GM18520 (cell line): ENCODE measurements around the gene CCDC47.
"Not testable (repeated sequence)": the region's sequence is repeated elsewhere in the genome, so short reads cannot be mapped to it uniquely, and the experiment has no call there.

ENCODE experiments used
- ATAC-seq: cut with Tn5 transposase; IDR thresholded peaks from one replicate; pipeline ENCODE4 v1.9.1; 2021; ENCODE audit not compliant: unreplicated experiment

The CCDC47 gene

DNA sequence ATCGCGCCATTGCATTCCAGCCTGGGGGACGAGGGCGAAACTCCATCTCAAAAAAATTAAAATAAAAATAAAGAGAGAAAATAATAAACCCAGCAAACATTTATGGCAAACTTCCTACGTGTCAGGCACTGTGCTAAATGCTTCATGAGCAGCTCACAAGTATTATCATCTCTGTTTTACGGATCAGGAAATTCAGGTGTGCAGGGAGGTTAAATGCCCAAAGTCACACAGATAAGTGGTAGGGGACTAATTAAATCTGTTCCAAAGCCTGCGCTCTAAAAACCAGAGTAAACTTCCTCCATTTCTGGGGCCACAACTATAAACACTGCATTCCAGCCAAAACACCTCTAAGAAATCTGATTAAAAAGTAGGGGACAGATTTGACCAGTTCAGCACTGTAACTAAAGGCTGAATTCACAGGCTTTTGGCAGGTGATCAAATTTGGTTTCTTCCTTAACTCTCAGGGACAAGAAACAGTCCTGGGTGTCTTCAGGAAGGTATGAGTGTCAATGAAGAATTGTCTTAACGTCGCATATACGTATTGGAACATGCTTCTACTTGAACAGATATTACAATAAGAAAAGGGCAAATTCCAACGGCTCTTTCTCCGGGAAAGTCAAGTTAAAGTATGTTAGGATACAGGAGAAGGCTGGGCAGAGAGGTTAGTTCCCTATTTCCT lies 32.8 kb downstream of the CCDC47 start:
- no peak for ATAC-seq

DNA sequence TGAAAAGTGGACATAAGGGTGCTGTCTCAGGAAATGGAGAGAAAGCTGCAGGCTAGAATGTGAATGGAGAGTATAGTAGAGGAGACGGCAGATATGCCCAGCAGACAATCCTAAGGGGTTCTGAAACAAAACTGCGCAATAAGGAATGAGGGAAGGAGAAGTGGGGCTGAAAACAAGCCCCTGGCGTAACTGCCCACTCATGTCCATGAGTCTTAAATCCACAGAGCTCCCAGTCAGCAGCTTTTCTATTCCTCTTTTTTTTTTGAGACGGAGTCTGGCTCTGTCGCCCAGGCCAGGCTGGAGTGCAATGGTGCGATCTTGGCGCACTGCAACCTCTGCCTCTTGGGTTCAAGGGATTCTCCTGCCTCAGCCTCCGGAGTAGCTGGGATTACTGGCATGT lies 37.7 kb downstream of the CCDC47 start:
- ATAC-seq = no peak

- no peak for ATAC-seq
Measured at GRCh38 chr17:63722403-63722802, 51.0 kb downstream of the CCDC47 start.

- ATAC-seq = not testable (repeated sequence)
Measured at GRCh38 chr17:63720194-63720593, 53.2 kb downstream of the CCDC47 start.

- no peak for ATAC-seq
Measured at GRCh38 chr17:63718988-63719387, 54.4 kb downstream of the CCDC47 start.

- no peak for ATAC-seq
Measured at GRCh38 chr17:63716426-63716825, 57.0 kb downstream of the CCDC47 start.

- no peak for ATAC-seq
Measured at GRCh38 chr17:63714550-63715277, 58.7 kb downstream of the CCDC47 start.

DNA sequence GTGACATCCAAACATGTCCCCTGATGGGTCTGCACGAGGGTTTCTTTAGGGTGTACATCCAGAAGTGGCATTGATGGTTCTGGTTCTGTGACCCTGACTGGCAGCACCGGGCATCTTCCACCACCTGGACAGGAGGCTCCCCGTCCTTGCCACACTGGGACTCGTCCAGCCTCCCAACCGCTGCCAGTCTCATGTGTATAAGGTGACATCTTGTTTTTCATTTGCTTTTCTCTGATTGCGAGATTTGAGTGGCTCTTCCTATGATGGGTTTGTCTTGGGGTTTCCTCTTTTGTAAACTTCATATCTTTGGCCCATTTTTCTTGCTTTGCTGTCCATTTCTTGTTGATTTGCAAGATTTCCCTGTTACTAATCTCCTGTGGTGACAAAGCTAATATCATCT lies 64.3 kb downstream of the CCDC47 start:
- no peak for ATAC-seq

GRCh38 chr17:63707151-63707550 lies 66.2 kb downstream of the CCDC47 start:
- no peak for ATAC-seq

DNA sequence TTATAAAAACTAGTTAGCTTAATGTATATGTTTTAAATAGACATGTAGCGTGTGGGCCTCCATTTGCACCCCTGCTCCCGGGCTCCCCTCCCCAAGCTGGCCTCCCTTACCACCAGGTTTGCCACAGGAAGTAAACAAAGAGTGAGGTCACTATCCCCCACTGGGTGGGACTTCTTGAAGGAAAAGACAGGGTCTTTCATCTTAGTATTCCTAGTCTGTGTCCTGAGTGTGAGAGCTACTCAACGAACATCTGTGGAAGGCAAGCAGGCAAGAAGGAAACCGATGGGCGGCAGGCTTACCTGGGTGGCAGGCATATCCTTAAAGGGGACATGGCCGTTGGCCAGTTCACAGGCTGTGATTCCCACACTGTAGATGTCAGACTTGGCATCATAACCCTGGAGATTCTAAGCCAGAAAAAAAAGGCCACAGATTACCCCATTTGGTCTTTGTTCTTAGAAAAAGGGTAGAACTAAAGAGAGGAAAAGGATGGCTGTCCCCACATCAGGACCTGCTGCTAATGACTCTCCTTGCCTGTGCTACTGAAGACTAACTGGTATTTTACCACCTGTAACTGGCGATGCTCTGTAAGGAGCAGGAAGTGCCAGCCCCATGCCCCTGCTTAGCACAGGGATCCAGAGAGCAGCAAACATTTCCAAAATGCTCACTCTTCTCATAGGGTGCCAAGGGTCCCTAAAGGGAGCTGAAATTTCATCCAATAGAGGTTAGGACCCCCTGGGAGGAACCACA lies 66.9 kb downstream of the CCDC47 start:
- no peak for ATAC-seq

GRCh38 chr17:63705657-63706056 lies 67.7 kb downstream of the CCDC47 start:
- ATAC-seq = no peak

DNA sequence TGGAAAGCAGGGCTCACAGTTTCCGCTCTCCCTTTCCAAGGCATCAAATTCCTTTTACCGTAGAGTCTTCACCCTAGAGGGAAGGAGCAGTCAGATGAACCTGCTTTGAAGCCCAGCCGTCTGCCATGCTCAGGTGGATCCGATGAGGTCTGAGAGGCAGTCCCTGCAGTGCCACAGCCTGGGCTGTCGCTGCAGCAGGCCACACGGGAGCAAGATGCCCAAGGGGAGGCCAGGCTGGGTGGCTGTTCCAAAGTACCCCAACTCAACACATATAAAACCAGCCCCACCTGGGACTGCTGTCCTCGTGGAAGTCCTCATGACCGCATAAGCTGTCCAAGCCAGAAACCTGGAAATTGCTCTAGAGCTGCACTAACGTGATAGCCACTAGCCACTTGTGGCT lies 68.6 kb downstream of the CCDC47 start:
- ATAC-seq = no peak

- ATAC-seq = no peak
Measured at GRCh38 chr17:63704259-63704576, 69.2 kb downstream of the CCDC47 start.

DNA sequence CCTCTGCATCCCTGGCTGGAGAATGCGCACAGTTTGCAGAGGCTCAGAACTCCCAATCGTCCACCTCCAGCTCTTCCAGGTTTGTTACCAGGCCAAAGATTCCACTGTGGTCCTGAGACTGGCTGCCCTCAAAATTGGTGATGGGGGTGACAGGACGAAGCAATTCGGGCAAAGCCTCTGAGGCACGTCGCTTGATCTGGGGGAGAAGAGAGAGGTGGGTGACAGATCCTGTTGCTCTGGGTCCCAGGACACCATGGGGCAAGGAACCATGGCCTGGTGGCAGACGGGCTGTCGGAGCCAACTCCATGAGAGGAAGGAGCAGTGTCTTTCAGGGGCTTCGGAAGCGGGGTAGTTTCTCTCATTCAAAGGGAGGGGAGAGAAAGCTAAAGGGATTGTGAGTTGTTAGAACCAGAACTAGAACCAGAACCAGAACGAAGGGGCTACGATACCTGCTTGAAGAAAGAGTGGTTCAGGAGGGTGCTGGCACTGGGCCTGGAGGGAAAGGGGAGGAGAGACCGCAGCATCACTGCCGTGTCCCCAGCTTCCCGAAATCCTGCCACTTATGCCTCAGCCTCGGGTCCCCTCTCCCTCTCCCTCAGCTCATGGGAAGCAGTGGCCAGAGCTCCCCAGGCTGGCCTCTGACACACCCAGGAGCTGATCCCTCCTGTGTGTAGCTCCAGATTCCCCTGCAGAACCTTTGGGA lies 69.7 kb downstream of the CCDC47 start:
- ATAC-seq = no peak

DNA sequence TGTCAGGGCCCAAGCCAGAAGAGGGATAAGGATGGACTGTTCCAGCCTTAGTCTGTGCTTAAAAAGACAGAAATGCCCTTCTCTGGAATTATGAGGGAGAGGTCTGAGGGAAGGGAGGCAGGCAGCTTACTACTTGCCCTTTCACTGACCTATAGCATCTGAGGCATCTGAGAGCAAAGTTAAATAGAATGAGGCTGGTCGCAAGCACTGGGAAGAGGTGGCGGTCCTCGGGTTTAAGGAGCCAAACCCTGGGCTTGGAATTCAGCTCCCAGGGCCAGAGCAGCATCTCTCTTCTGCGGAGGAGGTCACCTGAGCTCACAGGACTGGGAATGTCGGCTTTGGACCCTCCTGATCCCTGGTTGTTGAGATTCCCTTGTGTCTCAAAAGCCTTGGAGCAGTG lies 70.4 kb downstream of the CCDC47 start:
- no peak for ATAC-seq

GRCh38 chr17:63702721-63703015 lies 70.7 kb downstream of the CCDC47 start:
- no peak for ATAC-seq

DNA sequence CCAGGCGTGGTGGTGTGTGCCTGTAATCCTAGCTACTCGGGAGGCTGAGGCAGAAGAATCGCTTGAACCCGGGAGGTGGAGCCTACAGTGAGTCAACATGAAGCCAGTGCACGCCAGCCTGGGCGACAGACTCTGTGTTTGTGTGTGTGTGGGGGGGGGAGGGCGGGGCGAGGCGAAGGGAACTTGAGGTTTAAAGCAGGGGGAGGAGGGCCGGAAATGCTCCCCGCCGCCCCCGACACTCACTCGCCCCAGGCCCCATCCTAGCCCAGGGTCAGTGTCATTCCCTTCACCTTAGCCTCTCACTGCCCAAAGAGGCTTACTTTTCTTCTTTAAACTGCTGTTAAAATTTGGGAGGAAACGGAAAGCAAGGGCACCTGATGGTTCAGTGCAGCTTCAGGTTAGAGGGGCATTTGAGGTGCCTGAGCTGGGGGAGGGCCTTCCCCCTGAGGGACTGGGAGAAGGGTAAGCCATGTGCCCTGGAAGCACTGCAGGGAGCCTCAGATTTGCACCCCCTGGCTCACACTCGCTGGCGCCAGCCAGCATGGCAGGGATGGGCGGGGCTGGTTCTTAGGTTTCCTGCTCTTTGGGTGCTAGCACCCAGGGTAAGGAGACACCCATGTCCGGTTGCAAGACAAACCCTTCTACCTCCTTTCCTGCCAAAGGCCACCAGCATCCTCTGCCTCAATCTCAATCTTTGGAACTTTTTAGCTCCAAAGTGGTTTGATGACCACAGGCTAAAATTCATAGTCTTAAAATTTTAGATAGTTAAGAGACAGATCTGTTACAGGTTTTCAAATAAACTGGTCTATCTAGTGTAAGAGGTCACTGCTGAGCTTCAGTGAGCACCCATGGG lies 71.3 kb downstream of the CCDC47 start:
- no peak for ATAC-seq

- ATAC-seq = no peak
Measured at GRCh38 chr17:63701456-63701820, 72.0 kb downstream of the CCDC47 start.

DNA sequence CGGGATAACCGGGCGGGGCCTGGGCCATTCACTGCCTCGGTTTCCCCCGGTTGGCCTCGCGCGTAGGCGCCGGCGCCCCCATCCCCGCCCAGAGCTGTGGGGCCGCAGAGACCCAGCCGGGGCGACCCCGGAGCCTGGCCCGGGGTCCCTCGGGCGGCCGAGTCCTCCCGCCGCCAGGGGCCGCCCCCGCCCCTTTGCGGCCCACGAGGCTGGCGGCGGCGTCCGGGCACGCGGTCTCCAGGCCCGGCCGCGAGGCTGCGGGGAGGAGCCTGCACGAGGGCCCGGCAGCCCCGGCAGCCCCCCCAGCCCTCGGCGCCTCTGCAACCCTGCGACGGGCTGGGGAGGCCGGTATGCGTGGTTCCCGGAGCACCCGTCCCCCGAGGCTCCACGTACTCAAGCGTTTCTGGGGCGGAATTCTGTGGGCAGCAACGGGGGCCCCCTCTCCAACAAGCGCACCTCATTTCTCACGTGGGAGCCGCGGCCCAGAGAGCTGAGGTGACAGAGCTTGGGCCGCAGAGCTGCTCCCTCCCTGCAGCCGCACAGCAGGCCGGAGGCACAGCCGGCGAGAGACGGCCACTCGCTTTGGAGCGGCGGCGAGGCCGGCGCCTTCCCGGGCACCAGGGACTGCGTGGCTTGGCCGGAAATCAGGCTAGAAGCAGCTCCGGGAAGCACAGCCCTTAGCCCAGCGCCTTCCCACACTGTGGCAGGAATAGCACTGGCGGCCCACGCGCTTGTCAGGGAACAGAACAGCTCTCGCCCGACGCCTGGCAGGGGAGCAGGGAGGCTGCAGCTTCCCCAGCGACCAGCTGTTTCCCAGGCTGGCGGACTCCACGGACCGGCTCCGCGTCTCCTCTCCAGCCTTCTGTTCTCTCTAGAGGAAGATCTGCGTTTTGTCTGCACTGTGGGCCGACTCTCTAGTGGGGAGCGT lies 72.6 kb downstream of the CCDC47 start:
- no peak for ATAC-seq
